GM12878 (cell line): Measurements from ENCODE around the gene ENAH. TPM values are rescaled to one million over a fixed set of nuclear protein-coding genes. Genes with fewer than 3 reads are reported as not detected.

Experiments used
- CHD4 ChIP-seq: fragments of 200-600 bp; sonication (generic); IDR thresholded peaks from 2 replicates; pipeline ENCODE4 v1.6.1; 2016; ENCODE audit warnings: mild to moderate bottlenecking
- ETV6 ChIP-seq, 2 experiments: fragments of 450-650 bp in 1 of 2; IDR thresholded peaks in 1 of 2; conservative IDR thresholded peaks in 1 of 2; 2 replicates each; pipeline ENCODE4 v1.6.1; 2014; ENCODE audit warnings: antibody characterized with exemption in 1 of 2, borderline replicate concordance in 1 of 2, low read depth in 1 of 2, mild to moderate bottlenecking in 1 of 2, moderate library complexity in 1 of 2
- REST ChIP-seq: IDR thresholded peaks from 2 replicates; pipeline ENCODE4 v1.6.1; 2012; ENCODE audit warnings: mild to moderate bottlenecking, low read depth, low read length
- USF1 ChIP-seq: IDR thresholded peaks from 2 replicates; pipeline ENCODE4 v1.6.1; 2011; ENCODE audit warnings: borderline replicate concordance, low read depth, mild to moderate bottlenecking, moderate library complexity, mixed read lengths, low read length; ENCODE audit not compliant: insufficient read depth; ENCODE audit errors: extremely low read length
- polyA plus RNA-seq, 11 experiments: library from polyadenylated mRNA; depleted of rRNA in 4 of 11; unstranded in 6 of 11; stranded (reverse) in 5 of 11; fragments of >200 nt; fragmentation: Nextera tagmentation in 4 of 11; fragmentation: Illumina TruSeq in 1 of 11; extraction: Ambion mirVana in 4 of 11; extraction: Trizol in 1 of 11; gene quantifications; 1 replicate in 1 of 11; 2 replicates in 10 of 11; pipeline versions ENCODE4 v1.2.1 to v1.2.3, GENCODE V29; 2011 to 2016; ENCODE audit warnings: inconsistent platforms in 2 of 11, missing spikeins in 2 of 11, low read depth in 1 of 11
- total RNA-seq, 4 experiments: library from RNA; depleted of rRNA in 3 of 4; stranded (reverse); fragments of >200 nt in 3 of 4; fragmentation: Illumina TruSeq in 1 of 4; extraction: Trizol in 1 of 4; gene quantifications; 2 replicates each; pipeline versions ENCODE4 v1.2.1 to v1.2.3, GENCODE V29; 2013 to 2021
- TF ChIP-seq, protein P1 (sequence below): fragments of 450-650 bp; IDR thresholded peaks from 2 replicates; pipeline ENCODE4 v1.6.1; 2017; ENCODE audit warnings: mild to moderate bottlenecking, moderate library complexity

Gene ENAH
- total and polyA plus RNA-seq, 10 of the 15 experiments (the other 5 are each of a cell fraction or from before 2014, with no cell fraction given) = under 0.01 to 0.62 (median 0.06) TPM; not detected in 5

- TF ChIP-seq REST (no peak), CHD4 (no peak), ETV6 (conservative IDR thresholded peaks at IDR 0.05 in 1 of 2, IDR thresholded peaks at IDR 0.05 in 1 of 2; ENCODE audit: borderline replicate concordance in 1 of 2, low read depth in 1 of 2) (no peak), USF1 (no peak)
- TF ChIP-seq, protein P1, sequence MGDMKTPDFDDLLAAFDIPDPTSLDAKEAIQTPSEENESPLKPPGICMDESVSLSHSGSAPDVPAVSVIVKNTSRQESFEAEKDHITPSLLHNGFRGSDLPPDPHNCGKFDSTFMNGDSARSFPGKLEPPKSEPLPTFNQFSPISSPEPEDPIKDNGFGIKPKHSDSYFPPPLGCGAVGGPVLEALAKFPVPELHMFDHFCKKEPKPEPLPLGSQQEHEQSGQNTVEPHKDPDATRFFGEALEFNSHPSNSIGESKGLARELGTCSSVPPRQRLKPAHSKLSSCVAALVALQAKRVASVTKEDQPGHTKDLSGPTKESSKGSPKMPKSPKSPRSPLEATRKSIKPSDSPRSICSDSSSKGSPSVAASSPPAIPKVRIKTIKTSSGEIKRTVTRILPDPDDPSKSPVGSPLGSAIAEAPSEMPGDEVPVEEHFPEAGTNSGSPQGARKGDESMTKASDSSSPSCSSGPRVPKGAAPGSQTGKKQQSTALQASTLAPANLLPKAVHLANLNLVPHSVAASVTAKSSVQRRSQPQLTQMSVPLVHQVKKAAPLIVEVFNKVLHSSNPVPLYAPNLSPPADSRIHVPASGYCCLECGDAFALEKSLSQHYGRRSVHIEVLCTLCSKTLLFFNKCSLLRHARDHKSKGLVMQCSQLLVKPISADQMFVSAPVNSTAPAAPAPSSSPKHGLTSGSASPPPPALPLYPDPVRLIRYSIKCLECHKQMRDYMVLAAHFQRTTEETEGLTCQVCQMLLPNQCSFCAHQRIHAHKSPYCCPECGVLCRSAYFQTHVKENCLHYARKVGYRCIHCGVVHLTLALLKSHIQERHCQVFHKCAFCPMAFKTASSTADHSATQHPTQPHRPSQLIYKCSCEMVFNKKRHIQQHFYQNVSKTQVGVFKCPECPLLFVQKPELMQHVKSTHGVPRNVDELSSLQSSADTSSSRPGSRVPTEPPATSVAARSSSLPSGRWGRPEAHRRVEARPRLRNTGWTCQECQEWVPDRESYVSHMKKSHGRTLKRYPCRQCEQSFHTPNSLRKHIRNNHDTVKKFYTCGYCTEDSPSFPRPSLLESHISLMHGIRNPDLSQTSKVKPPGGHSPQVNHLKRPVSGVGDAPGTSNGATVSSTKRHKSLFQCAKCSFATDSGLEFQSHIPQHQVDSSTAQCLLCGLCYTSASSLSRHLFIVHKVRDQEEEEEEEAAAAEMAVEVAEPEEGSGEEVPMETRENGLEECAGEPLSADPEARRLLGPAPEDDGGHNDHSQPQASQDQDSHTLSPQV = no peak
Observed at GRCh38 chr1:225567789-225568188, 85.1 kb downstream of the ENAH start (continued).
